K562 (cell line): ENCODE measurements around the gene AP2S1. TPM values are rescaled to one million over a fixed set of nuclear protein-coding genes. Genes with fewer than 3 reads are reported as not detected.

Source experiments
- C11orf30 ChIP-seq: fragments of 450-650 bp; IDR thresholded peaks from 2 replicates; pipeline ENCODE4 v1.6.1; 2016; ENCODE audit warnings: low read depth, mild to moderate bottlenecking
- CC2D1A ChIP-seq: fragments of 450-650 bp; IDR thresholded peaks from 2 replicates; pipeline ENCODE4 v1.6.1; 2017; ENCODE audit warnings: mild to moderate bottlenecking
- E2F1 ChIP-seq: sonication (generic); formaldehyde crosslinking; IDR thresholded peaks from 2 replicates; pipeline ENCODE4 v1.8.1; 2023; ENCODE audit warnings: mild to moderate bottlenecking, missing genetic modification reagents, moderate library complexity
- EZH2 ChIP-seq: IDR thresholded peaks from 2 replicates; pipeline ENCODE4 v1.6.1; 2012; ENCODE audit warnings: low read depth, mild to moderate bottlenecking, inconsistent platforms, low read length, borderline replicate concordance
- FOS ChIP-seq: IDR thresholded peaks from 3 replicates; pipeline ENCODE4 v1.6.1; 2011; ENCODE audit not compliant: insufficient read length; ENCODE audit errors: extremely low read depth
- FOXM1 ChIP-seq, 2 experiments: fragments of 450-650 bp in 1 of 2; sonication (generic) in 1 of 2; formaldehyde crosslinking in 1 of 2; IDR thresholded peaks; 2 replicates each; pipeline versions ENCODE4 v1.6.1 to v1.9.0; 2017 to 2022; ENCODE audit warnings: low read depth in 2 of 2, mild to moderate bottlenecking in 2 of 2, missing genetic modification reagents in 1 of 2, moderate library complexity in 1 of 2
- MYBL2 ChIP-seq, 2 experiments: fragments of 450-650 bp in 1 of 2; sonication (generic) in 1 of 2; formaldehyde crosslinking in 1 of 2; IDR thresholded peaks; 2 replicates each; pipeline versions ENCODE4 v1.6.1 to v1.8.1; 2017 to 2022; ENCODE audit warnings: borderline replicate concordance in 1 of 2, inconsistent platforms in 1 of 2, low read depth in 1 of 2, mild to moderate bottlenecking in 1 of 2, missing genetic modification reagents in 1 of 2, moderate library complexity in 1 of 2
- NEUROD1 ChIP-seq: fragments of 150-350 bp; IDR thresholded peaks from 2 replicates; pipeline ENCODE4 v1.6.1; 2014; ENCODE audit warnings: borderline replicate concordance, low read length, low read depth; ENCODE audit not compliant: partially characterized antibody
- NRF1 ChIP-seq, 2 experiments: fragments of 450-650 bp; IDR thresholded peaks in 1 of 2; conservative IDR thresholded peaks in 1 of 2; 2 replicates each; pipeline ENCODE4 v1.6.1; 2014; ENCODE audit warnings: mild to moderate bottlenecking in 2 of 2
- PKNOX1 ChIP-seq: fragments of 450-650 bp; IDR thresholded peaks from 2 replicates; pipeline ENCODE4 v1.6.1; 2016
- PYGO2 ChIP-seq: fragments of 450-650 bp; IDR thresholded peaks from 2 replicates; pipeline ENCODE4 v1.6.1; 2016; ENCODE audit warnings: mild to moderate bottlenecking, missing genetic modification characterization, moderate library complexity, missing compliant biosample characterization
- RBM25 ChIP-seq: fragments of 200-400 bp; formaldehyde crosslinking; IDR thresholded peaks from 2 replicates; pipeline ENCODE4 v1.6.1; 2018; ENCODE audit warnings: low read length, low read depth, moderate library complexity; ENCODE audit not compliant: severe bottlenecking
- RFX5 ChIP-seq: IDR thresholded peaks from 2 replicates; pipeline ENCODE4 v1.6.1; 2011; ENCODE audit warnings: low read depth, mild to moderate bottlenecking, improper control_type of control experiment, low read length
- SRF ChIP-seq, 2 experiments: fragments of 250-450, 450-650 bp in 1 of 2; sonication (Bioruptor Pico) in 1 of 2; sonication (generic) in 1 of 2; formaldehyde crosslinking; IDR thresholded peaks; 2 replicates each; pipeline versions ENCODE4 v1.5.0 to v1.5.1; 2020 to 2022; ENCODE audit warnings: mild to moderate bottlenecking in 1 of 2, missing genetic modification reagents in 1 of 2
- ZBED1 ChIP-seq: IDR thresholded peaks from 2 replicates; pipeline ENCODE4 v1.6.1; 2014
- ZNF224 ChIP-seq: sonication (generic); formaldehyde crosslinking; IDR thresholded peaks from 2 replicates; pipeline ENCODE4 v1.8.0; 2022; ENCODE audit warnings: mild to moderate bottlenecking, missing genetic modification reagents
- ZNF347 ChIP-seq: fragments of 450-650 bp; formaldehyde crosslinking; IDR thresholded peaks from 2 replicates; pipeline ENCODE4 v1.4.0; 2020; ENCODE audit warnings: low read depth, mild to moderate bottlenecking, moderate library complexity
- polyA plus RNA-seq, 8 experiments: library from polyadenylated mRNA; depleted of rRNA in 4 of 8; stranded (reverse) in 5 of 8; unstranded in 3 of 8; fragments of >200 nt; fragmentation: Nextera tagmentation in 2 of 8; fragmentation: Illumina TruSeq in 1 of 8; extraction: Ambion mirVana in 2 of 8; extraction: Trizol in 1 of 8; gene quantifications; 2 replicates each; pipeline versions ENCODE4 v1.2.1 to v1.2.3, GENCODE V29; 2011 to 2014; ENCODE audit warnings: inconsistent platforms in 1 of 8, missing spikeins in 1 of 8
- total RNA-seq, 7 experiments: library from RNA; depleted of rRNA in 6 of 7; stranded (reverse); fragments of >200 nt in 6 of 7; fragmentation: Illumina TruSeq in 2 of 7; extraction: Trizol in 2 of 7; gene quantifications; 2 replicates each; pipeline versions ENCODE4 v1.2.1 to v1.2.3, GENCODE V29; 2011 to 2021; ENCODE audit warnings: low replicate concordance in 1 of 7
- TF ChIP-seq, protein P1 (sequence below): fragments of 200-800 bp; sonication (Bioruptor generic); IDR thresholded peaks from 2 replicates; pipeline ENCODE4 v1.6.1; 2017; ENCODE audit warnings: missing genetic modification characterization, missing compliant biosample characterization
- TF ChIP-seq, protein P2 (sequence below): fragments of 450-650 bp; IDR thresholded peaks from 2 replicates; pipeline ENCODE4 v1.6.1; 2016; ENCODE audit warnings: missing biosample characterization, missing genetic modification characterization
- TF ChIP-seq, protein P3 (sequence below): fragments of 450-650 bp; IDR thresholded peaks from 2 replicates; pipeline ENCODE4 v1.6.1; 2017; ENCODE audit warnings: antibody characterized with exemption

Gene AP2S1
- total and polyA plus RNA-seq, 9 of the 15 experiments (the other 6 are each of a cell fraction or from before 2014, with no cell fraction given), result 32.4 to 294 (median 136) TPM

- TF ChIP-seq, protein P1, sequence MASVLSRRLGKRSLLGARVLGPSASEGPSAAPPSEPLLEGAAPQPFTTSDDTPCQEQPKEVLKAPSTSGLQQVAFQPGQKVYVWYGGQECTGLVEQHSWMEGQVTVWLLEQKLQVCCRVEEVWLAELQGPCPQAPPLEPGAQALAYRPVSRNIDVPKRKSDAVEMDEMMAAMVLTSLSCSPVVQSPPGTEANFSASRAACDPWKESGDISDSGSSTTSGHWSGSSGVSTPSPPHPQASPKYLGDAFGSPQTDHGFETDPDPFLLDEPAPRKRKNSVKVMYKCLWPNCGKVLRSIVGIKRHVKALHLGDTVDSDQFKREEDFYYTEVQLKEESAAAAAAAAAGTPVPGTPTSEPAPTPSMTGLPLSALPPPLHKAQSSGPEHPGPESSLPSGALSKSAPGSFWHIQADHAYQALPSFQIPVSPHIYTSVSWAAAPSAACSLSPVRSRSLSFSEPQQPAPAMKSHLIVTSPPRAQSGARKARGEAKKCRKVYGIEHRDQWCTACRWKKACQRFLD (CRISPR knock-in tag), result 0 out of 2 replicates have a peak, but pooled peaks have one; percentile 50
- TF ChIP-seq EZH2, result 0 out of 2 replicates have a peak, but pooled peaks have one; percentile 55
- TF ChIP-seq, protein P2, sequence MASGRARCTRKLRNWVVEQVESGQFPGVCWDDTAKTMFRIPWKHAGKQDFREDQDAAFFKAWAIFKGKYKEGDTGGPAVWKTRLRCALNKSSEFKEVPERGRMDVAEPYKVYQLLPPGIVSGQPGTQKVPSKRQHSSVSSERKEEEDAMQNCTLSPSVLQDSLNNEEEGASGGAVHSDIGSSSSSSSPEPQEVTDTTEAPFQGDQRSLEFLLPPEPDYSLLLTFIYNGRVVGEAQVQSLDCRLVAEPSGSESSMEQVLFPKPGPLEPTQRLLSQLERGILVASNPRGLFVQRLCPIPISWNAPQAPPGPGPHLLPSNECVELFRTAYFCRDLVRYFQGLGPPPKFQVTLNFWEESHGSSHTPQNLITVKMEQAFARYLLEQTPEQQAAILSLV (tag), result peak; percentile 42; the same call in 1 of the 2 replicates
- TF ChIP-seq ZNF347 (CRISPR knock-in tag), result no peak
- no peak for TF ChIP-seq RFX5
- TF ChIP-seq SRF (CRISPR knock-in tag; IDR thresholded peaks at IDR 0.05), result no peak
- TF ChIP-seq, protein P3, sequence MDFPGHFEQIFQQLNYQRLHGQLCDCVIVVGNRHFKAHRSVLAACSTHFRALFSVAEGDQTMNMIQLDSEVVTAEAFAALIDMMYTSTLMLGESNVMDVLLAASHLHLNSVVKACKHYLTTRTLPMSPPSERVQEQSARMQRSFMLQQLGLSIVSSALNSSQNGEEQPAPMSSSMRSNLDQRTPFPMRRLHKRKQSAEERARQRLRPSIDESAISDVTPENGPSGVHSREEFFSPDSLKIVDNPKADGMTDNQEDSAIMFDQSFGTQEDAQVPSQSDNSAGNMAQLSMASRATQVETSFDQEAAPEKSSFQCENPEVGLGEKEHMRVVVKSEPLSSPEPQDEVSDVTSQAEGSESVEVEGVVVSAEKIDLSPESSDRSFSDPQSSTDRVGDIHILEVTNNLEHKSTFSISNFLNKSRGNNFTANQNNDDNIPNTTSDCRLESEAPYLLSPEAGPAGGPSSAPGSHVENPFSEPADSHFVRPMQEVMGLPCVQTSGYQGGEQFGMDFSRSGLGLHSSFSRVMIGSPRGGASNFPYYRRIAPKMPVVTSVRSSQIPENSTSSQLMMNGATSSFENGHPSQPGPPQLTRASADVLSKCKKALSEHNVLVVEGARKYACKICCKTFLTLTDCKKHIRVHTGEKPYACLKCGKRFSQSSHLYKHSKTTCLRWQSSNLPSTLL, result peak; percentile 63; the same call in 1 of the 2 replicates
- TF ChIP-seq RBM25, result peak; percentile 94
- TF ChIP-seq CC2D1A, result peak; percentile 96
- TF ChIP-seq PYGO2 (tag), result peak; percentile 85
- TF ChIP-seq E2F1, result no peak
- peak; percentile 20; the same call in 1 of the 2 replicates for TF ChIP-seq MYBL2 (IDR thresholded peaks at IDR 0.05; ENCODE audit: low read depth)
- TF ChIP-seq MYBL2 (CRISPR knock-in tag; IDR thresholded peaks at IDR 0.05; ENCODE audit: borderline replicate concordance), result no peak
- no peak for TF ChIP-seq ZNF224
- 0 out of 2 replicates have a peak, but pooled peaks have one; percentile 38 for TF ChIP-seq PKNOX1
- 0 out of 2 replicates have a peak, but pooled peaks have one; percentile 44 for TF ChIP-seq FOXM1 (IDR thresholded peaks at IDR 0.05; ENCODE audit: low read depth)
- TF ChIP-seq FOXM1 (CRISPR knock-in tag; IDR thresholded peaks at IDR 0.05; ENCODE audit: low read depth), result no peak
- peak in 1 of 2 experiments; percentile 16; a peak in 1 of 4 replicates for TF ChIP-seq NRF1 (conservative IDR thresholded peaks at IDR 0.05 in 1 of 2, IDR thresholded peaks at IDR 0.05 in 1 of 2)
- peak; percentile 84 for TF ChIP-seq NEUROD1
- TF ChIP-seq ZBED1, result no peak
- TF ChIP-seq FOS, result peak; percentile 92
- TF ChIP-seq C11orf30, result 0 out of 2 replicates have a peak, but pooled peaks have one; percentile 13
These were observed 31.8 kb downstream of the AP2S1 start (continued) for GRCh38 chr19:46818812-46819211.
